ENCODE measurements around the gene CBR3. TPM values are rescaled to one million over a fixed set of nuclear protein-coding genes. Genes with fewer than 3 reads are reported as not detected.
"Not testable (repeated sequence)": the region's sequence is repeated elsewhere in the genome, so short reads cannot be mapped to it uniquely, and the experiment has no call there.

CBR3 gene
- total RNA-seq, 1 experiment from 2014 or later = not detected

DNA sequence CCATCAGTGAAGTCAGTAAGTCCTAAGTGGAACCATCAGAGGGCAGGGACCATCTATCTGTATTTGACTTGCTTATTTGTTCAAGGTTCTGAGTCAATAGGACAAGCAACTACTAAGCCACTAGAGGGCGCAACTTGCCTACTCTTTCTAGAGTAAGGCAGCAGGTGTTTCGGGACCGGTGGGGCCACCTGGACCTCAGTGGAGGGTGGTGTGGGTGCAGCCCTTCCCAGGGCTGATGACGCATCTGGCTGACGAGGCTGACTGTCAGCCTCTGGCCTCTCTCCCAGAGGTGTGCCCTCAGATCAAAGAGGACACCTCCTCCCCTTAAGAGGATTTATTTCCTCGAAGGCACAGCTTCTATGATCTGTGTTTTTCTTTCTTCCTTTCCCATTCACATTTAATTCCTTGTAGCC lies 6.6 kb downstream of the CBR3 start:
- CTCF ChIA-PET = interaction anchor here (0.6 to 2.3 kb wide), 5 partner anchors 38 to 184 kb away, joined by 3 to 7 read pairs (median 4); no protein-coding TSS in a partner anchor
- intact Hi-C loops (cut with micrococcal nuclease; ENCODE audit: unreplicated experiment) = loop anchor here (1.0 to 5.0 kb wide), 5 partner anchors 15 to 246 kb away; partner anchors contain the start of genes CHAF1B and DOP1B
- no peaks in the 10 kb centered on the region for H3K27me3 ChIP-seq (replicated peaks; ENCODE audit: control insufficient read depth, insufficient read depth, low read length)
- Mint-ChIP-seq H3K27ac (ENCODE audit: unreplicated experiment) (no peak overlapping the region), H3K9me3 (ENCODE audit: unreplicated experiment) (no peaks in the 10 kb centered on the region), H3K4me3 (ENCODE audit: unreplicated experiment) (no peak overlapping the region), H3K36me3 (ENCODE audit: insufficient read depth, unreplicated experiment) (no peaks in the 10 kb centered on the region), H3K27me3 (ENCODE audit: insufficient read depth, unreplicated experiment) (no peaks in the 10 kb centered on the region), H3K4me1 (ENCODE audit: low read depth, unreplicated experiment) (peaks cover 15% of the 10 kb centered on the region)
- POLR2A ChIA-PET = interaction anchor here (0.6 to 1.0 kb wide), 3 partner anchors 14 to 1043 kb away, joined by 4 to 7 read pairs (median 7); partner anchors contain the start of gene MORC3
- TF ChIP-seq, protein P1, sequence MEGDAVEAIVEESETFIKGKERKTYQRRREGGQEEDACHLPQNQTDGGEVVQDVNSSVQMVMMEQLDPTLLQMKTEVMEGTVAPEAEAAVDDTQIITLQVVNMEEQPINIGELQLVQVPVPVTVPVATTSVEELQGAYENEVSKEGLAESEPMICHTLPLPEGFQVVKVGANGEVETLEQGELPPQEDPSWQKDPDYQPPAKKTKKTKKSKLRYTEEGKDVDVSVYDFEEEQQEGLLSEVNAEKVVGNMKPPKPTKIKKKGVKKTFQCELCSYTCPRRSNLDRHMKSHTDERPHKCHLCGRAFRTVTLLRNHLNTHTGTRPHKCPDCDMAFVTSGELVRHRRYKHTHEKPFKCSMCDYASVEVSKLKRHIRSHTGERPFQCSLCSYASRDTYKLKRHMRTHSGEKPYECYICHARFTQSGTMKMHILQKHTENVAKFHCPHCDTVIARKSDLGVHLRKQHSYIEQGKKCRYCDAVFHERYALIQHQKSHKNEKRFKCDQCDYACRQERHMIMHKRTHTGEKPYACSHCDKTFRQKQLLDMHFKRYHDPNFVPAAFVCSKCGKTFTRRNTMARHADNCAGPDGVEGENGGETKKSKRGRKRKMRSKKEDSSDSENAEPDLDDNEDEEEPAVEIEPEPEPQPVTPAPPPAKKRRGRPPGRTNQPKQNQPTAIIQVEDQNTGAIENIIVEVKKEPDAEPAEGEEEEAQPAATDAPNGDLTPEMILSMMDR (IDR thresholded peaks at IDR 0.05; ENCODE audit: insufficient read depth in 1 of 2, low read depth in 1 of 2, low read length in 1 of 2, severe bottlenecking in 1 of 2, unreplicated experiment in 1 of 2) = peak; percentile 64 to 78
- H3K36me3 ChIP-seq (ENCODE audit: control insufficient read depth, insufficient read depth, low read length) = no peaks in the 10 kb centered on the region
- no TSS peak for BruUV-seq (replicated peaks)
- DNase-seq = peak; percentile 95 to 96
- H3K4me1 ChIP-seq = peaks cover 4% of the 10 kb centered on the region
- no peak overlapping the region for H3K4me3 ChIP-seq (ENCODE audit: low read depth, low read length)
- no peaks in the 10 kb centered on the region for H3K9me3 ChIP-seq

DNA sequence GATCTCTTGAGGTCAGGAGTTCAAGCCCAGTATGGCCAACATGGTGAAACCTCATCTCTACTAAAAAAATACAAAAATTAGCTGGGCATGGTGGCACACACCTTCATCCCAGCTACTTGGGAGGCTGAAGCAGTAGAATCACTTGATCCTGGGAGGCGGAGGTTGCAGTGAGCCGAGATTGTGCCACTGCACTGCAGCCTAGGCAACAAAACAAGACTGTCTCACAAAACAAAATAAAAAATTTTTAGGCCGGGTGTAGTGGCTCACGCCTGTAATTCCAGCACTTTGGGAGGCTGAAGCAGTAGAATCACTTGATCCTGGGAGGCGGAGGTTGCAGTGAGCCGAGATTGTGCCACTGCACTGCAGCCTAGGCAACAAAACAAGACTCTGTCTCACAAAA lies 9.4 kb downstream of the CBR3 start:
- H3K4me3 ChIP-seq (ENCODE audit: low read depth, low read length); DNase-seq; H3K27me3 Mint-ChIP-seq (ENCODE audit: insufficient read depth, unreplicated experiment); H3K9me3 Mint-ChIP-seq (ENCODE audit: unreplicated experiment); H3K4me1 ChIP-seq; BruUV-seq (replicated peaks); H3K27me3 ChIP-seq (replicated peaks; ENCODE audit: control insufficient read depth, insufficient read depth, low read length); H3K9me3 ChIP-seq; POLR2A ChIA-PET; H3K36me3 Mint-ChIP-seq (ENCODE audit: insufficient read depth, unreplicated experiment); CTCF ChIA-PET; H3K27ac Mint-ChIP-seq (ENCODE audit: unreplicated experiment); H3K36me3 ChIP-seq (ENCODE audit: control insufficient read depth, insufficient read depth, low read length); H3K4me3 Mint-ChIP-seq (ENCODE audit: unreplicated experiment): not testable (repeated sequence)
- intact Hi-C loops (cut with micrococcal nuclease; ENCODE audit: unreplicated experiment) = loop anchor here (5.0 kb wide), 1 partner anchor 243 kb away; the partner anchor contains the start of gene CHAF1B
- H3K4me1 Mint-ChIP-seq (ENCODE audit: low read depth, unreplicated experiment) = peaks cover 15% of the 10 kb centered on the region

- H3K27me3 ChIP-seq (replicated peaks; ENCODE audit: control insufficient read depth, insufficient read depth, low read length) = no peaks in the 10 kb centered on the region
- H3K4me3 Mint-ChIP-seq (ENCODE audit: unreplicated experiment) = no peak overlapping the region
- BruUV-seq (replicated peaks) = no TSS peak
- intact Hi-C loops (cut with micrococcal nuclease; ENCODE audit: unreplicated experiment) = no loop called here
- H3K4me1 ChIP-seq = peaks cover 4% of the 10 kb centered on the region
- no peaks in the 10 kb centered on the region for H3K36me3 Mint-ChIP-seq (ENCODE audit: insufficient read depth, unreplicated experiment)
- H3K9me3 ChIP-seq = no peaks in the 10 kb centered on the region
- peaks cover 15% of the 10 kb centered on the region for H3K4me1 Mint-ChIP-seq (ENCODE audit: low read depth, unreplicated experiment)
- H3K4me3 ChIP-seq (ENCODE audit: low read depth, low read length) = no peak overlapping the region
- H3K27ac Mint-ChIP-seq (ENCODE audit: unreplicated experiment) = no peak overlapping the region
- H3K27me3 Mint-ChIP-seq (ENCODE audit: insufficient read depth, unreplicated experiment) = no peaks in the 10 kb centered on the region
- no peaks in the 10 kb centered on the region for H3K9me3 Mint-ChIP-seq (ENCODE audit: unreplicated experiment)
- ChIA-PET CTCF (no interaction called here), POLR2A (no interaction called here)
- TF ChIP-seq, protein P1 (IDR thresholded peaks at IDR 0.05; ENCODE audit: insufficient read depth in 1 of 2, low read depth in 1 of 2, low read length in 1 of 2, severe bottlenecking in 1 of 2, unreplicated experiment in 1 of 2) = no peak
- no peaks in the 10 kb centered on the region for H3K36me3 ChIP-seq (ENCODE audit: control insufficient read depth, insufficient read depth, low read length)
- no peak for DNase-seq
These were observed 10.4 kb downstream of the CBR3 start for GRCh38 chr21:36145259-36145658.

- intact Hi-C loops (cut with micrococcal nuclease; ENCODE audit: unreplicated experiment) = no loop called here
These were observed 13.0 kb downstream of the CBR3 start for GRCh38 chr21:36147911-36148310.

More at GRCh38 chr21:36147911-36148310, 13.0 kb downstream of the CBR3 start:
- no peak for DNase-seq
- H3K9me3 Mint-ChIP-seq (ENCODE audit: unreplicated experiment) = no peaks in the 10 kb centered on the region
- Histone ChIP-seq H3K27me3 (replicated peaks; ENCODE audit: control insufficient read depth, insufficient read depth, low read length) (no peaks in the 10 kb centered on the region), H3K9me3 (no peaks in the 10 kb centered on the region), H3K36me3 (ENCODE audit: control insufficient read depth, insufficient read depth, low read length) (no peaks in the 10 kb centered on the region), H3K4me1 (no peaks in the 10 kb centered on the region), H3K4me3 (ENCODE audit: low read depth, low read length) (no peak overlapping the region)
- TF ChIP-seq, protein P1 (IDR thresholded peaks at IDR 0.05; ENCODE audit: insufficient read depth in 1 of 2, low read depth in 1 of 2, low read length in 1 of 2, severe bottlenecking in 1 of 2, unreplicated experiment in 1 of 2) = no peak
- no peaks in the 10 kb centered on the region for H3K27me3 Mint-ChIP-seq (ENCODE audit: insufficient read depth, unreplicated experiment)
- no peaks in the 10 kb centered on the region for H3K4me1 Mint-ChIP-seq (ENCODE audit: low read depth, unreplicated experiment)
- BruUV-seq (replicated peaks) = no TSS peak
- ChIA-PET CTCF (no interaction called here), POLR2A (no interaction called here)
- H3K36me3 Mint-ChIP-seq (ENCODE audit: insufficient read depth, unreplicated experiment) = no peaks in the 10 kb centered on the region
- no peak overlapping the region for H3K27ac Mint-ChIP-seq (ENCODE audit: unreplicated experiment)
- no peak overlapping the region for H3K4me3 Mint-ChIP-seq (ENCODE audit: unreplicated experiment)
